Panc1 (cell line): ENCODE results near the gene AGRN.

Experiments
- CTCF ChIP-seq: fragments of 450-650 bp; IDR thresholded peaks from 2 replicates; pipeline ENCODE4 v1.5.1; 2017; ENCODE audit warnings: mild to moderate bottlenecking
- SIN3A ChIP-seq: IDR thresholded peaks from 2 replicates; pipeline ENCODE4 v1.6.1; 2012; ENCODE audit warnings: low read depth, mild to moderate bottlenecking, low read length, moderate library complexity, borderline replicate concordance; ENCODE audit not compliant: insufficient read depth
- TCF7L2 ChIP-seq: IDR thresholded peaks from 2 replicates; pipeline ENCODE4 v1.6.1; 2011; ENCODE audit warnings: mild to moderate bottlenecking, low read depth, low read length, inconsistent platforms

DNA sequence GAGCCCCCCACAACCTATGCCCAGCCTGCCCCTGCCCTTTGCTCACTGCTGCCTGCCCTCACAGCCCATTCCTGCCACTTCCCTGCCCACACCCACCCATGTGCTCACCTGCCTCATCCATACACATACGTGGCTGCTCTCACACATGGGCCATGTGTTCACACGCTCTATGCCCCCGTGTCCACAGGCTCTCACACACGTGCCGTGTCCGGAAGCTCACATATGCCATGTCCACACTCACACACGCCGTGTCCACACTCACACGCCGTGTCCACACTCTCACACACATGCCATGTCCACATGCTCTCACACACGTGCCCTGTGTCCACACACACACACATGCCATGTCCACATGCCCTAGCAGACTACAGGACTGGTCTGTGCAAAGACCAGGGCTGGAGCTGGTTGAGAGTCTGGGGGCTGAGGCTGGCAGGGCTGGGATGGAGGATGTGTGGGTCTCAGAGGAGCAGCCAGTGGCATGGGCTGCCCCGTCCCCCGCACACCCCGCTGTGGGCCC lies 54.8 kb downstream of the AGRN start:
- TF ChIP-seq CTCF = no peak
- TF ChIP-seq TCF7L2 = no peak
- TF ChIP-seq SIN3A = no peak
